ENCODE data around the gene CAMTA1. TPM values are rescaled to one million over a fixed set of nuclear protein-coding genes. Genes with fewer than 3 reads are reported as not detected.
"Not testable (repeated sequence)": the region's sequence is repeated elsewhere in the genome, so short reads cannot be mapped to it uniquely, and the experiment has no call there.

CAMTA1 gene
- total RNA-seq, 1 experiment from 2014 or later: 219 TPM

DNA sequence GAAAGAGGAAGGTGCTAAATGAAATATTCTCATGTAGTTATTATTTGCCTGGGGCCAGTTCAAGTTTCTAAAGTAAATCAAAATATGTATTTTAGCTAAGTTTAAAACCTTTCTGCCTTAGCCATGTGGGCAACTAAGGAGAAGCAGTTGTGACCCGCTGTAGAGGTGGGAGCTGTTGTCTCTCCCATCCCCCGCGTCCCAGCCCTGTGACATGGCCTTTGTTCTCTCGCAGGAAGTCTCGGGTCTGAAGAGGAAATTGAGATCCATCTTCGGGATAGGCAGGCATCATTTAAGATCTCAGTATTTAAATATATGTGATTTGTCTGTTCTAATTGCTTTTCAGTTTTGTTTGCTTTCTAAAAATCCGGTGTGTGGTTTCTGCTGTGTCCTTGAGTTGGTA lies 121.5 kb downstream of the CAMTA1 start:
- no peak for DNase-seq (ENCODE audit: low read depth)

DNA sequence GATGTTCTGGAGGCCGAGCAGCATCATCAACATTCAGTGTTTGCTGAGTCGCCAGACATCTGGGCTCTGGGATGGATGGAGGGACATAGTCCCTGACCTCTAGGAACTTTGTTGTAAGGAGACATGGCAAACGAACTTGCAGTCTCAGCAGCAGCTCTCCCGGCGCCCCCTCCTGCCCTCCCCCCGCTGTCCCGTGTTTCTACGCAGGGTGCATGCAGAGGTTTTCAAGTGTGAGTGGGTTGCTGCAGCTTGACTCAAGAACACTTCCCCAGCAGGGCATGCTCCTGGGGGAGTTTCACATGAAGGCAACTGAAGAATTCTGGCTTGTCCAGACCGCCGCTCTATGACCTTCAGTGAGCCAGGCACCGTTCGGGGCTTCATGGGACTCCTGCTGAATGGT lies 121.9 kb downstream of the CAMTA1 start:
- no peak for DNase-seq (ENCODE audit: low read depth)

DNA sequence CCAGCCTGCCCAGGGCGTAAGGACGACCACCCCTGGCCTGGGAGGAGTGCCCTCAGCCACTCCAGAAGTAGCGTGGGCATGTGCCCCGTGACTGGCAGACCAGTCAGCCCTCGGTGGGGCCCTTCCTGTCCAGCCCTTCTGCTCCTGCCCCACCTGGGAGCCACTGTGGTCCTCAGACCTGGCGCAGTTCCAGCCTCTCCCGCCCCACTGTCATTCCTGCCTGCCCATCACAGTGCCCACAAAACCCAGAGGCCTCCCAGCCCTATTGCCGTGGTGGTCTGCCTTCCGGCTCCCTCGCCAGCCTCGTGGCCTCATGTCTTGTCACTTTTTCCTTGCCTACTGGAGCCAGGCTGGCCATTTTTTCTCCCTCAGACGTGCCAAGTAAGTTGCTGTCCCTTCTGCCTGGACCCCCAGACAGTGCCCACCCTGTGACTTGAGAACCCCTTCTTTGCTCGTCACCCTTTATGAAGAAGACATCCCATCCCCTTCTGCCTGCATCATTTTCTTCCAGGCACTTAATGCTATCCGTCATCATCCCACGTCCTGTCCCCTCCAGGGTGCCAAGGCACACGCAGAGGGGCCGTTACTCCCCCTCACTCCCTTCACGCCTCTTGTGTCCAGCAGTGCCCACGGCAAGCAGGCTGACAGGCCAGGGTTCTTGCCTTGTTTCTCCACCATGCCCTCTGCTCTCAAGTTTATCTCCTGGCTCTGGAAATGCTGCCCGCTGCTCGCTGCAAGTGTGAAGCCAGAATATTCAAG lies 122.6 kb downstream of the CAMTA1 start:
- DNase-seq (ENCODE audit: low read depth): no peak

DNA sequence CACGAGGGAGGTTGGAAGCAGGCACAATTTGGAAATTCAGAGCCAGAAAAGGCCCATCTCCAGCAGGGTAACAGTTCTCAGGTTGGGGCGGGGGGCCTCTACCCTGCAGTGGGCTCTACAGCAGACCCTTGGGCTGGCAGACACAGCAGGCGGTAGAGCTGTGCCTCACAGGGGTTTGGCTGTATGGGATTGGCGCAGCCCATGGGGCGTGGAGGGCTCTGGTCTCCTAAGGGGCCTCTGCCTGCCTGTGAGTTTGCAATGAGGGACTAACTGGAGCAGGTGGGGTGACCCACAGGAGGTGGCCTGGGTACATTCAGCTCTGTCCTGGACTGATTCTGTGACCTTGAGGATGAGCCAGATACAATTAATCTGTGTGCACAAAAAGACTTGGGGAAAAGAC lies 124.1 kb downstream of the CAMTA1 start:
- DNase-seq (ENCODE audit: low read depth): no peak

DNA sequence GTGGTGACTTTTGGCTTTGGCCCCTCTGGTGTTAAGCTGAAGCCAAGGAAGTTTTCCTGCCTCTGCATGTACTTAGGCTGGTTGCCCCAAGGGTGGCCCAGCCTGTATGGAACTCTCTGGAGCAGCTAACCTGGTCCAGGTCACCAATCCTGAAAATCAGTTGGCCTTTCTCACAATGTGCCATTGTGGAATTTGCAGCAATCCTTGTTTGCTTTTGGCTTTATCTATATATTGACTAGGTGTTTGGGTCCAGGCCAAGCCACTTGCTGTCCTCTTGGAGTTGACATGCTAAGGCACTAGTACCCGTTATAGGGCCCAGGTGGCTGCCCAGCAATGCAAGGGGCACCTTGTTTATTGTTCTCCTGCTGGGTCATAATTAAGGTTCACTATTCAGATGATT lies 124.6 kb downstream of the CAMTA1 start:
- DNase-seq (ENCODE audit: low read depth): no peak

DNA sequence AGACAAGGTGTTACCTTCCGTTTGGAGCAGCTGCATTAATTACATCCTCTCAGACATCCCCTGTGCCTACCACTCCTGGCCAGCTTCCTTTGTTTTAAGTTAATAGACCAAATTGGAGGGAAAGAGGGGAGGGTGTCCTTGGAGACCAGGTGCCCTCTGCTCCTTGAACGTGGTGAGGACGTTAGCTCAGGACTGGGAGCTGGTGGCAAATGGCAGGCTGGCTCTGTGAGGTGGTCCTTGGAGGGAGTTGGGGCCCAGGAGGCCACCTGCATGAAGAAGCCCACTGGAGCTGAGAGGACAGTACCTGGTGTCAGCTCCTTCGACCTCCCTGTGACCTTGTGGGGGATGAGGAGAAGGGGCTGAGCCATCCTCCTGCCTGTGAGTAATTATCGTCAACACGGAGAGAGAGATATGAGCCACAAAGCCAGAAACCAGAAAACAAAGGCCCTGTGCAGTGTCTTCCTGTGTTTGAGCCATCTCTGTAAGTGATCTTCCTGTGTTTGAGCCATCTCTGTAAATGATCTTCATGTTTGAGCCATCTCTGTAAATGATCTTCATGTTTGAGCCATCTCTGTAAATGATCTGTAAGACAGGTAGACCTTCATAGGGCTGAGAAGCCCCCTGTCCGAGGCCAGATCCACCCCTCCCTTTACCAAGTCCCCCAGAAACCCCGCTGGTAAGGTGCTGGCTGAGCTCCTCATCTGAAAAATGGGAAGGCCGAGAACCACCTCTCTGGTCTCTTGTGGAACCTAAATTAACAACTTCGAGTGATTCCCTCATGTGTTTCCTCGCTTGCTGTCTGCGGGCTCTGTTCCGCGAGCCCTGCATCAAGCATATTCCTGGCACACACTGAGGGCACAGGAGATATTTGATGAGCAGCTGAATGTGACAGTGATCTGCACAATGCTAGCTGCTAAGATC lies 126.0 kb downstream of the CAMTA1 start:
- no peak for DNase-seq (ENCODE audit: low read depth)

DNA sequence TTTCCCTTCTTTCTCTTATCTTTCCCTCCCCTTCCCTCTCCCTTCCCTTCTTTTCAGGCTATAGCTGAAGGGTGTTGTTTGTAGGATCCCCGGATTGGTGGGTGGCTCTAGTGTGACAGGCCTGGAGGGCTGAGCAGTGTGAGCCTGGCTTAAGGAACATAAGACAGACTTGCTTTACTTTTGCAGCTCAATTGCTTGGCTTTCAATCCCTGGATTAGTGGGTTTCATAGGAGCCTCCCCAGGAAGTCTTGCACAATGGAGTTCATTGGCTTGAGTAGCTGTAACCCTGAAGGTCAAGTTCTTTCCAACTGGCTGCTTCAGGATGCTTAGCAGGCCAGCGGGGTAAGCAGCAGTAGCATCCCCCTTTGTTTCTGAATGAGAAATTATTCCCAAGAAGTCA lies 126.7 kb downstream of the CAMTA1 start:
- no peak for DNase-seq (ENCODE audit: low read depth)

DNA sequence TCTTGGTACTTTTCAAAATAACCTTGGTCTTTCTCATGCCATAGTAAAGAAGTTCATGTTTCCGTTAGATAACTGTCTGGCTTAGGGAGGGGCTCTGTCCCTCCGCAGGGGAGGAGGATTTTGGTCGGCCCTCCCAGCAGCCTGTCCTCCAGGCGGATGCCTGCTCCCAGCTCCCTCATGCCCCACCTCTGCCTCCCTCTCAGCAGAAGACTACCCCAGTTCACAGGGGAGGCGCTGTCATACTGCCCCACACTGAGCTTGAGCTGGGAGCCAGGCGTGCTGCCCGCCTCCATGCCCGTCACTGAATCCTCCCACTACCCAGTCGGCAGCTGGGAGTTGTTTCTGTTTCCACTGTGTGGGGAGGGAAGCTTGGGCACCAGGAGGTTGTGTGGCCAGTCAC lies 127.3 kb downstream of the CAMTA1 start:
- DNase-seq (ENCODE audit: low read depth): no peak

DNA sequence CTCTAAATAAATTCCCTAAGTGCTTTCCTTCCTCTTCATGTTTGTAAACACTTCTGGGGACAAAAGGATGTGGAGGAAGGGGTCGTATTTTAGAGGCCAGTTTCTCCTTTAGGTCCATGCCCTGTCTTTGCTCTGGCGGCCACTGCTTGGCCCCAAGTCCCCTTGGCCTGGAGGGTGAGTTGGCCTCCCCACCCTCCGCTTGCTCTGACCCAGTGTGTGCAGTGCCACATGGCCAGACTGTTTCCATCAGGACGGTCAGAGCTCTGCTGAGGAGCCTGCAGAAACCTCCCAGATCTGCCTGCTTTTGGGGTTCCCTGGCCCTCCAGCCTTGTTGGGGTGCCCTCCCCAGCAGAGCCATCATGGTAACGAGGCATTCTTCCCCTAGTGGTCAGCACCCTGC lies 127.8 kb downstream of the CAMTA1 start:
- DNase-seq (ENCODE audit: low read depth): no peak

DNA sequence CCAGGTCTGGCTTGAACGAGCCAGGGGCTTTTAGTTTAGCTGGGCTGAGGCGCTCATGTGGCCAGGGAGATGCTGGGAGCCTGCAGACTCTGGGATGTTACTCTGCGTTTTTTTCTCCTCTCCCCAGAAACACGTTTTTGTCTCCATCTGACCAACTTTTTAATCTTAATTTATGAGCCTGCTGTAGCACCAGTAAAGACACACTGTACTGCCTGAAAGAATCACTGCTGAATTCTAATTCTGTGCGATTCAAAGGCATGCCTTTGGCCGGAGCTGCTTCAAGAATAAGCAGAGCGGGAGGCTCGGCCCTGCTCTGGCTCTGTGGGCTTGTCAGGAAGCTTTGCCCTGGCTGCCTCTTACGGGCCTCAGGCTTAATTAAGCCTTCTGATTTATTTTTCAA lies 129.5 kb downstream of the CAMTA1 start:
- DNase-seq (ENCODE audit: low read depth): no peak

DNA sequence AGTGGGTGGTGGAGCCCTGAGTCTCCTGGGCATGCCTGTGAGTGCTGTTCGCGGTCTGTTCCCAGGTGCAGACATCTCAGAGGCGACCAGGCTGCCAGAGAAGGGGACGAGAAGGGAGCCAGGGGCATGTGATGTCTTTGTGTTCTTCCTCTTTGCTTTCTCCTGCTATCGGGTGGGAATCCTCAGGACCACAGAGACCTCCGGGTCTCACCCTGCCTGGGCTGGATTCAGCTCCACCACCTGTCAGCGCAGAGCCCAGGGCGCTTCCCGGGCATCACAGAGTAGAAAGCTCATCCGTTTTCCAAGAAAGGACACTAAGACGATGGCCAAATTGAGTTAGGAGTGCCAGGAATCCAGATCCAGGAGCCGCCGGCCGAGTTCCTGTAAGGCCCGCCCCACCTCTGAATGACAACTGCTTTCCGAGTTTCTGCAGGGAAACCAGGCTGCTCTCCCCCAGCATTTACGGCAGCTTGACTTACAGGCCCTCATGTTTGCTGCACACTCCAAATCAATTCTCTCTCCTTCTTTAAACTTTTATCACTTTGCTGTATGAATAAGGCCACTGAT lies 130.8 kb downstream of the CAMTA1 start:
- no peak for DNase-seq (ENCODE audit: low read depth)

DNA sequence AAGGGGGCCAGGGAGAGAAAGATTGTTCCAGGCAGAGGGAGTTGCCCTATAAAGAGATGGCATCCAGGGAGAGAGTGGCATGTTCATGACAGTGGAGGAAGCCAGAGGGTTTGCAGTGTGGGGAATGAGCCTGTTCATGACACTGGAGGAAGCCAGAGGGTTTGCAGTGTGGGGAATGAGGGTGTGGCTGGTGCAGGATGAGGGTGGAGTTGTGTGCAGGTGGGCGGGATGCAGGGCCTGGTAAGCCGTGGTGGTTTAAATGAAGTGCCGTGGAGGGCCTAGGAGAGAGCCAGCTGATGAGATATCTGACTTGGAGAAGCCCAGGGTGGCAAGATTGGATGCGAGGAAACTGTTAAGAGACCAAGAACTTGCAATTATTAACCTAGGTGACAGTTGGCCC lies 131.8 kb downstream of the CAMTA1 start:
- DNase-seq (ENCODE audit: low read depth): no peak

DNA sequence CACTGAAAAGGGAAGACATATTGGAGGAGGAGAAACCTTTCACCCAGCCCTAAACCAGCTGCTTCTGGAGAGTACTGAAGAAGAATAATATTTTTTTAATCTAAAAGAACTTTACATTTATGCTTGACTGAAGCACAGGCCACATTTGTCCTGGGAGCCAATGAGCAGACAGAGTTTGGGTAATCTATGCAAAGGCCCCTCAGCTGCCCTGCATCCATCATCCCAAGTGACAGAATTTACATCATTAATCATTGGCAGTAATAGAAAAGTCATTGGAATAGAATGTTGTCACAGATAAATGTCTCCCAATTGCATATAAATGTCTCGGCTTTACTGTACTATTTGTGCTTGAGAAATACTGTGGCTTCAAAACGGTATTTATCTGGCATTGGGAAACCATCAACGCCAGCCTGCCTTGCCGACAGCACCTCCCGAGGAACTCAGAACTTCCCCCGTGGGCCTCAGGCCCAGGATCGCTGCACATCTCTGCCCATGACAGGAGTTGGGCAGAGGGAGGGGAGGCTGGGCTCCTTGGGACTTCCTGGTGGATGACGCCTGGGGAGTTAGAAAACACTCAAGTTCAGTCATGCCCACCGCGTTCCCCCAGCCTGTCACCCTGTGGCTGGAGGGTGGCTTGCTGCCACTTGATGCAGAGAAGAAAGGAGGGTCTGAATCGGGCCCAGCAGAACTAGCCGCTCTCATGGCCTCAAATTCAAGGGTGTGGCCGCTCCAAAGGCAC lies 133.1 kb downstream of the CAMTA1 start:
- DNase-seq (ENCODE audit: low read depth): no peak

DNA sequence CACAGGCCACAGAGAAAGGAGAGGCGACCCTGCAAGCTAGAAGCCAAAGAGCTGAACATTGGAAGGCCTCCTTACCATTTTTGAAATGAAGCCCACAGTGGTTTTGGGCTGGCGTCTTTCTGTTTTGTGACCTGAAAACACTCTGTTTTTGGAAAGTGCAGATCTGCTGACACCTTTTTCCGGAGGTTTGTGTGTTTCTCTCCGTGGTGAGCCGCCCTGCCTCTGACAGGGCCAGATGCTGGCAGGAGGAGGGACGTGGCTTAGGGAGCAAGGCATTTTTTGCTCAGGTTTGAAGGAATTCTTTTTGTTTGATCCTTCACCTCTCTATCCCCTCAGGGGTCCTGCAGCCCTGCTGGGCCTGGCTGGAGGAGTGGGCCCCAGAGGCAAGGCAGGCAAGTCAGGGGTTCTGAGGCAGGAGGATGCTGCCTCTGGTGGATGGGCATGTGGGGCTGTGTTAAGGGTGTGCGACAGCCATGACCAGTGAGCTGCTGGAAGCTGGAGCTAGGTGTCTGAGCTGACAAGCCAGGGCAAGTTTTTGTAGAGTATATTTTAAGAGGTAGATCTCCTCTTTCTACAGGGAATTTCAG lies 133.8 kb downstream of the CAMTA1 start:
- DNase-seq (ENCODE audit: low read depth): no peak

DNA sequence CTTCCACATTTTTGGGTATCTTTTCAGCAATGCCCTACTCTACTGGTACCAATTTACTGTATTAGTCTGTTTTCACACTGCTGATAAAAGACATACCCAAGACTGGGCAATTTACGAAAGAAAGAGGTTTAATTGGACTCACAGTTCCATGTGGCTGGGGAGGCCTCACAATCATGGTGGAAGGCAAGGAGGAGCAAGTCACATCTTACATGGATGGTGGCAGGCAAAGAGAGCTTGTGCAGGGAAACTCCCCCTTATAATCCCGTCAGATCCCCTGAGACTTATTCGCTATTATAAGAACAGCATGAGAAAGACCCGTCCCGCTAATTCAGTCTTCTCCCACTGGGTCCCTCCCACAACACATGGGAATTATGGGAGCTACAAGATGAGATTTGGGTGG lies 136.3 kb downstream of the CAMTA1 start:
- not testable (repeated sequence) for DNase-seq (ENCODE audit: low read depth)

DNA sequence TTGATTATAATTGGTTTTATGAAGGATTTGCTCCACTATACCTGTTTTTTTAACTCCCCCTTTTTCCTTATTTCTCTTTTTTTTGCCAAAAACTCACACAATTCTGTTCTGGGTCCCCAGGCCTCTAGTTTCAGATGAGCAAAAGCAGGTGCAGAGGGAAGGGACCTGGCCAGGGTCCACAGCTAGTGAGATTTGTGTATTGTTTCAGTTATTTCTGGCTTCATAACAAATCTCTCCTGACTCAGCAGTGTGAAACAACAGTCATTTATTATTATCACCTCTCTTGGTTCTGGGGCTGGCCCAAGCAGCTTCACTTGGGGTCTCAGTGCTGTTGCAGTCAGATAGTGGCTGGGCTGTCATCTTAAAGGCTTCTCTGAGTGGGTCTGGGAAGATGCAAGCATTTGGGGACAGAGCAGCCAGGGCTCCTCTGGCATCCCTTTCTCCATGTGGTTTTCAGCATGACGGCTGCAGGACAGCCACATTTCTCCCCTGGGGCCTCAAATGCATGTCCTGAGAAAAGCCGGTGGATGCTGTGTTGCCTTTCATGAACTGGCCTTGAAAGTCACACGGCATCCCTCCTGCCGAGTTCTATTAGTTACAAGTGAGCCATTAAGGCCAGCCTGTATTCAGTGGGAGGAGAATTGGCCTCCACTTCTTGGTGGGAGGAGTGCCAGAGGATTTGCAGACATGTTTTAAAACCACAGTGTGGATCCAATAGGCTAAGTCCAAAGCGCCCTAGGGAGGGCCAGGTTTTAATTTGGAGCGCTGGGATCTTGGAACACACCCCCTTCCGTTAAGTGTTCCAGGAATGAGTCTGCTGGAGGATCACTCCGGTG lies 137.1 kb downstream of the CAMTA1 start:
- peak; percentile 89 for DNase-seq (ENCODE audit: low read depth)

DNA sequence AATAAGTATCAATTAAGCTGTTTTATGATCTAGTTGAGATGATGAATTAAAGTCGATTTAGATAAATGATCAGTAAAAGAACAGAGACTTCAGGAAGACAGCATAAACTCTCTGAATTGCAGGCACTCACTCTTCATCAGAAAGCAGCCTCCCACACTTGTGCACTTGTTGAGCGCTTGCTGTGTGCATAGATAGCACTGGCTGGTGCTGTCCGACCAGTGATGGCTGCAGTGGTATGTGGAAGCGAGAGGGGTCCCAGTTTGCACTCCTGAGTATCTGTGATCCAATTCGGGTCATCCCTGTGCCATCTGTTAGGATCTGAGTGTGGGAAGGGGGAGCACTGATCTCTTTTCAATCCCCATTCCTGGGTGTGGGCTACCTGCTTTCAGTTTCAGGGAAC lies 137.8 kb downstream of the CAMTA1 start:
- DNase-seq (ENCODE audit: low read depth): no peak

DNA sequence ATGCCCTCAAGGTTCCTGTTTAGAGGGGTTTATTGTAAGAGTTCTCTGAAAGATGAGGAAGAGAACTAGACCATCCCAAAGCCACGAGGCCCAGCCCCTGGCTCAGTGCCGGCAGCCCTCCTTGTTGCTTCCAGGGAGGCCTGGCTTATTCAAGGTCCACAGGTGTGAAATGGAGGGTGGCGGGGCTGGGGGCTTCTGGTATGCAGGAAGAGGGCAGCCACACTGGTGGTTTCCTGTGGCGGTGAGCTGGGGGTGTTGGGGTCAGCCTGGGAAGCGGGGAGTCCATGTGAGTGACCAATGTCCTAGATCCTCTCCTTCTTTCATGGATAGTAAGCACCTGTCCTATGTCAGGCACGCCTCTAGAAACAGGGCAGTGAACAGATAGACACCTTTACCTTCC lies 138.2 kb downstream of the CAMTA1 start:
- DNase-seq (ENCODE audit: low read depth): no peak

DNA sequence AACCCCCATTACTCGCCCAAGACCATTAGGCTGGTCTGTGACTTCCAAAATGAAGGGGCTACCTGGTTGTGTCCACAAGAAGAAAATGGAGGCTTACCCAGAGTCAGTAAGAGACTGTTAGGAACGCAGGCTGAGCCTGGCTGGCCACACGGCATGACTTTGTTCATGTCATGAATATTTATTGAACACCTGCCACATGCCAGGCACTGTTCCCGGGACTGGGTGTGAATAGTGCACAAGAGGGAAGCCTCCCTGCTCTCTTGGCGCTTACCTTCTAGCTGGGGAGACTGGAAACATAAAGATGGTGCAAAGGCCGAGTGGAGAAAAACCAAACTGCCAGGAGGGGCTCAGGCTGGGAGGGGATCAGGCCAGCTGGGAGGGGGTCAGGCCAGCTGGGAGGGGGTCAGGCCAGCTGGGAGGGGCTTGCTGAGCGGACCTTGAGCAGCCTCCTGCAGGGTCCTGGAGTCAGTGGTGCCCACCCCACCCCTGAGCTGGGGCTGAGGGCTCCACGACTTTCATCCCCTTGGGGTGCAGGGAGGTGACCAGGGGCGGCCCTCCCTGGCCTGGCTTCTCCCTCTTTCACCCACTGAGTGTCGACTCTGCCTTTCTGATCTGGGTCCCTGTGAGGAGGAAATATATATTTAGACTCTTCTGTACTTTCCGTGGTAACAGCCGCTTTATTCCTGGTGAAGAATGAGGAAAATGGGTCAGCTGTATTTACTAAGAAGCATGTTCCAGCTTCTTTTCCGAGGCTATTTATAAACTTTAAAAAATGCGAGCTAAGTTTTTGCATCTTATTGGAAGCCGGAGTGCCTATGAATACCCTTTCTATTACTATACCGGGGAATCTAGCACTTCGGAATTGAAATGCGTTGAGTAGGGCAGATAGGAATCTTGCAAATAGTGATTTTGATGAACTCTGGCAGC lies 139.0 kb downstream of the CAMTA1 start:
- DNase-seq (ENCODE audit: low read depth): no peak

DNA sequence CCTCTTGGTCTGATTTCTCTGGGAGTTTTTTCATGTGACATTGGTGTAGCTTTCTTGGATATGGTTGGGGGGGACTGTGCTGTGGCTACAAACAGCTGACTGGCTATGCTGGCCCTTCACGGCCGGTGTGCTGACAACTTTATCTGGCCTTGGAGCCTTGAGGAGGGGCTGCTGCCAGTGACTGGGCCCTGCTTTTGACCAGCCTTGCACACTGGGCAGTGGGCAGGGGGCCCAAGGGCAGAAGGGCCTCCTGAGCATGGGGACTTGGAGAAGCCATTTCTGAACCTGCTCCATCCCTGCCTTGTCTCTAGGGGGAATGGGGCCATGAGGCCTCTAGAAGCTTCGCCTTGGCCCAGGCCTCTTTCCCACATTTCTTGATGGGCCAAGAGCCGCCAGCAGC lies 139.6 kb downstream of the CAMTA1 start:
- no peak for DNase-seq (ENCODE audit: low read depth)
